Ascending aorta (tissue), 2 donors: Measurements from ENCODE around the gene ADAMTS17. TPM values are rescaled to one million over a fixed set of nuclear protein-coding genes. Genes with fewer than 3 reads are reported as not detected.

Experiments
- DNase-seq, 2 donors: peaks; one replicate each; pipeline ENCODE4 v3.0.0-alpha.2; 2019; ENCODE audit warnings: low spot score in 2 of 2
- H3K27ac ChIP-seq, 2 donors: fragments of 200-600 bp; sonication (generic); one replicate each; pipeline ENCODE4 v1.5.1; 2016 to 2017; ENCODE audit warnings: mild to moderate bottlenecking in 1 of 2
- H3K27me3 ChIP-seq: fragments of 200-600 bp; sonication (generic); one replicate; pipeline ENCODE4 v1.5.1; 2017
- H3K36me3 ChIP-seq, 2 donors: fragments of 200-600 bp; sonication (generic); one replicate each; pipeline ENCODE4 v1.5.1; 2016
- H3K4me1 ChIP-seq, 2 donors: fragments of 200-600 bp; sonication (generic); one replicate each; pipeline ENCODE4 v1.5.1; 2016 to 2017; ENCODE audit warnings: mild to moderate bottlenecking in 1 of 2
- H3K4me3 ChIP-seq, 2 donors: fragments of 200-600 bp; sonication (generic); one replicate each; pipeline ENCODE4 v1.5.1; 2016 to 2017; ENCODE audit warnings: mild to moderate bottlenecking in 1 of 2
- H3K9me3 ChIP-seq, 2 donors: fragments of 200-600 bp; sonication (generic); one replicate each; pipeline ENCODE4 v1.5.1; 2016
- CTCF ChIP-seq, 3 experiments: fragments of 200-600 bp in 2 of 3; fragments of 450-650 bp in 1 of 3; sonication (generic) in 2 of 3; IDR thresholded peaks; one replicate each; pipeline ENCODE4 v1.5.1; 2016 to 2019; ENCODE audit warnings: antibody characterized with exemption in 3 of 3, mild to moderate bottlenecking in 1 of 3, moderate library complexity in 1 of 3
- intact Hi-C: fragments of 100-400 bp; cut with DNase I; formaldehyde crosslinking; loops from one replicate; pipeline ENCODE4 v1.15.1; 2023
- total RNA-seq: library from RNA; depleted of rRNA; stranded (reverse); fragments of >200 nt; gene quantifications from one replicate; pipeline ENCODE4 v1.1.0, GENCODE V29; 2016

The ADAMTS17 gene
- 2.8 TPM for total RNA-seq

- Histone ChIP-seq H3K4me1 (peaks cover 0 to 2% of the 10 kb centered on the region in 2 donors), H3K4me3 (peak within 1 kb of the TSS; percentile 81 to 96), H3K9me3 (no peaks in the 10 kb centered on the region), H3K36me3 (no peaks in the 10 kb centered on the region), H3K27ac (peak within 1 kb of the TSS; percentile 69 to 78), H3K27me3 (no peaks in the 10 kb centered on the region)
- DNase-seq, result peak; percentile 89 to 98
- TF ChIP-seq CTCF (IDR thresholded peaks at IDR 0.05), result peak; percentile 91 to 95 (median 94)
- intact Hi-C loops, result loop anchor here (1.0 to 10.0 kb wide), 5 partner anchors 8 to 1087 kb away; partner anchors contain the start of gene LRRC28
Measured at GRCh38 chr15:100341750-100342560, at the start of gene ADAMTS17. ADAMTS17 (minus strand) TSS chr15:100341975; CDS start chr15:100341899, 76 bp downstream.

- no peak for TF ChIP-seq CTCF (IDR thresholded peaks at IDR 0.05)
- no peaks in the 10 kb centered on the region for H3K27me3 ChIP-seq
- H3K4me3 ChIP-seq, result no peak overlapping the region
- DNase-seq, result no peak
- H3K36me3 ChIP-seq, result peaks cover 7 to 24% of the 10 kb centered on the region in 2 donors
- no peaks in the 10 kb centered on the region for H3K4me1 ChIP-seq
- H3K9me3 ChIP-seq, result peaks cover 13 to 39% of the 10 kb centered on the region in 2 donors
- intact Hi-C loops, result no loop called here
- no peak overlapping the region for H3K27ac ChIP-seq
Measured at GRCh38 chr15:100385300-100386050, 43.7 kb upstream of the ADAMTS17 start.

- no peak for TF ChIP-seq CTCF (IDR thresholded peaks at IDR 0.05)
- no peak overlapping the region for H3K27ac ChIP-seq
- no peaks in the 10 kb centered on the region for H3K4me1 ChIP-seq
- no peak overlapping the region for H3K4me3 ChIP-seq
- intact Hi-C loops, result no loop called here
- peaks cover 13 to 39% of the 10 kb centered on the region in 2 donors for H3K9me3 ChIP-seq
- no peak for DNase-seq
- peaks cover 7 to 24% of the 10 kb centered on the region in 2 donors for H3K36me3 ChIP-seq
- no peaks in the 10 kb centered on the region for H3K27me3 ChIP-seq
Measured at GRCh38 chr15:100384108-100384410, 42.3 kb upstream of the ADAMTS17 start.

GRCh38 chr15:100383302-100384107 lies 41.7 kb upstream of the ADAMTS17 start:
- peaks cover 7 to 24% of the 10 kb centered on the region in 2 donors for H3K36me3 ChIP-seq
- TF ChIP-seq CTCF (IDR thresholded peaks at IDR 0.05), result peak in 2 of 3 experiments; percentile 4 to 39
- H3K27ac ChIP-seq, result no peak overlapping the region
- no peak for DNase-seq
- H3K4me1 ChIP-seq, result no peaks in the 10 kb centered on the region
- no peak overlapping the region for H3K4me3 ChIP-seq
- intact Hi-C loops, result loop anchor here (1.0 kb wide), 1 partner anchor 34 kb away; no protein-coding TSS in a partner anchor
- H3K9me3 ChIP-seq, result peaks cover 13 to 36% of the 10 kb centered on the region in 2 donors
- H3K27me3 ChIP-seq, result no peaks in the 10 kb centered on the region

GRCh38 chr15:100373942-100374341 lies 32.2 kb upstream of the ADAMTS17 start:
- peak overlapping the region; percentile 63 to 68 for H3K4me3 ChIP-seq
- H3K4me1 ChIP-seq, result no peaks in the 10 kb centered on the region
- DNase-seq, result no peak
- H3K36me3 ChIP-seq, result no peaks in the 10 kb centered on the region
- H3K27ac ChIP-seq, result no peak overlapping the region
- TF ChIP-seq CTCF (IDR thresholded peaks at IDR 0.05), result no peak
- intact Hi-C loops, result no loop called here
- H3K27me3 ChIP-seq, result no peaks in the 10 kb centered on the region
- peaks cover 0 to 13% of the 10 kb centered on the region in 2 donors for H3K9me3 ChIP-seq
